ENCODE measurements around the gene HDAC10. TPM values are rescaled to one million over a fixed set of nuclear protein-coding genes. Genes with fewer than 3 reads are reported as not detected.

The HDAC10 gene
- total RNA-seq, 1 donor from 2014 or later, result 81.5 TPM

- no peaks in the 10 kb centered on the region for H3K9me3 Mint-ChIP-seq (ENCODE audit: low read depth)
- peaks cover 13% of the 10 kb centered on the region for H3K36me3 Mint-ChIP-seq (ENCODE audit: insufficient read depth)
- no peak for TF ChIP-seq CTCF (IDR thresholded peaks at IDR 0.05; ENCODE audit: unreplicated experiment)
- H3K4me3 Mint-ChIP-seq (ENCODE audit: low read depth), result no peak overlapping the region
- H3K27me3 Mint-ChIP-seq, result no peaks in the 10 kb centered on the region
- no peak overlapping the region for H3K27ac Mint-ChIP-seq
- H3K4me1 Mint-ChIP-seq (ENCODE audit: low read depth), result no peaks in the 10 kb centered on the region
- DNase-seq (ENCODE audit: low spot score, unreplicated experiment), result no peak
Observed at GRCh38 chr22:50281957-50282356, 30.9 kb upstream of the HDAC10 start.

- no peak overlapping the region for H3K4me3 Mint-ChIP-seq (ENCODE audit: low read depth)
- TF ChIP-seq CTCF (IDR thresholded peaks at IDR 0.05; ENCODE audit: unreplicated experiment), result no peak
- H3K27ac Mint-ChIP-seq, result no peak overlapping the region
- peaks cover 13% of the 10 kb centered on the region for H3K36me3 Mint-ChIP-seq (ENCODE audit: insufficient read depth)
- no peak for DNase-seq (ENCODE audit: low spot score, unreplicated experiment)
- no peaks in the 10 kb centered on the region for H3K9me3 Mint-ChIP-seq (ENCODE audit: low read depth)
- H3K4me1 Mint-ChIP-seq (ENCODE audit: low read depth), result no peaks in the 10 kb centered on the region
- no peaks in the 10 kb centered on the region for H3K27me3 Mint-ChIP-seq
Observed at GRCh38 chr22:50281384-50281760, 30.3 kb upstream of the HDAC10 start.

- Mint-ChIP-seq H3K36me3 (ENCODE audit: insufficient read depth) (peaks cover 13% of the 10 kb centered on the region), H3K4me1 (ENCODE audit: low read depth) (no peaks in the 10 kb centered on the region), H3K4me3 (ENCODE audit: low read depth) (no peak overlapping the region), H3K27ac (no peak overlapping the region), H3K9me3 (ENCODE audit: low read depth) (no peaks in the 10 kb centered on the region), H3K27me3 (no peaks in the 10 kb centered on the region)
- no peak for TF ChIP-seq CTCF (IDR thresholded peaks at IDR 0.05; ENCODE audit: unreplicated experiment)
- no peak for DNase-seq (ENCODE audit: low spot score, unreplicated experiment)
Observed at GRCh38 chr22:50280708-50281383, 29.8 kb upstream of the HDAC10 start.

- no peak for TF ChIP-seq CTCF (IDR thresholded peaks at IDR 0.05; ENCODE audit: unreplicated experiment)
- H3K27ac Mint-ChIP-seq, result no peak overlapping the region
- H3K9me3 Mint-ChIP-seq (ENCODE audit: low read depth), result no peaks in the 10 kb centered on the region
- no peak overlapping the region for H3K4me3 Mint-ChIP-seq (ENCODE audit: low read depth)
- no peaks in the 10 kb centered on the region for H3K4me1 Mint-ChIP-seq (ENCODE audit: low read depth)
- H3K27me3 Mint-ChIP-seq, result no peaks in the 10 kb centered on the region
- peaks cover 14% of the 10 kb centered on the region for H3K36me3 Mint-ChIP-seq (ENCODE audit: insufficient read depth)
- DNase-seq (ENCODE audit: low spot score, unreplicated experiment), result no peak
Observed at GRCh38 chr22:50280022-50280707, 29.1 kb upstream of the HDAC10 start.

- Mint-ChIP-seq H3K36me3 (ENCODE audit: insufficient read depth) (peaks cover 12% of the 10 kb centered on the region), H3K27ac (no peak overlapping the region), H3K4me3 (ENCODE audit: low read depth) (no peak overlapping the region), H3K9me3 (ENCODE audit: low read depth) (no peaks in the 10 kb centered on the region), H3K4me1 (ENCODE audit: low read depth) (no peaks in the 10 kb centered on the region), H3K27me3 (no peaks in the 10 kb centered on the region)
- DNase-seq (ENCODE audit: low spot score, unreplicated experiment), result no peak
- no peak for TF ChIP-seq CTCF (IDR thresholded peaks at IDR 0.05; ENCODE audit: unreplicated experiment)
Observed at GRCh38 chr22:50278956-50279619, 28.0 kb upstream of the HDAC10 start.
